Smooth muscle cell of the umbilical artery (primary cell): ENCODE results near the gene TBC1D16. TPM values are rescaled to one million over a fixed set of nuclear protein-coding genes. Genes with fewer than 3 reads are reported as not detected.

ENCODE experiments used
- total RNA-seq: library from RNA; depleted of rRNA; stranded (reverse); fragments of >200 nt; gene quantifications from 2 replicates; pipeline ENCODE4 v1.2.3, GENCODE V29; 2014

The TBC1D16 gene, protein sequence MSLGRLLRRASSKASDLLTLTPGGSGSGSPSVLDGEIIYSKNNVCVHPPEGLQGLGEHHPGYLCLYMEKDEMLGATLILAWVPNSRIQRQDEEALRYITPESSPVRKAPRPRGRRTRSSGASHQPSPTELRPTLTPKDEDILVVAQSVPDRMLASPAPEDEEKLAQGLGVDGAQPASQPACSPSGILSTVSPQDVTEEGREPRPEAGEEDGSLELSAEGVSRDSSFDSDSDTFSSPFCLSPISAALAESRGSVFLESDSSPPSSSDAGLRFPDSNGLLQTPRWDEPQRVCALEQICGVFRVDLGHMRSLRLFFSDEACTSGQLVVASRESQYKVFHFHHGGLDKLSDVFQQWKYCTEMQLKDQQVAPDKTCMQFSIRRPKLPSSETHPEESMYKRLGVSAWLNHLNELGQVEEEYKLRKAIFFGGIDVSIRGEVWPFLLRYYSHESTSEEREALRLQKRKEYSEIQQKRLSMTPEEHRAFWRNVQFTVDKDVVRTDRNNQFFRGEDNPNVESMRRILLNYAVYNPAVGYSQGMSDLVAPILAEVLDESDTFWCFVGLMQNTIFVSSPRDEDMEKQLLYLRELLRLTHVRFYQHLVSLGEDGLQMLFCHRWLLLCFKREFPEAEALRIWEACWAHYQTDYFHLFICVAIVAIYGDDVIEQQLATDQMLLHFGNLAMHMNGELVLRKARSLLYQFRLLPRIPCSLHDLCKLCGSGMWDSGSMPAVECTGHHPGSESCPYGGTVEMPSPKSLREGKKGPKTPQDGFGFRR
- total RNA-seq: 38.3 and 63.0 TPM in 2 replicates

DNA sequence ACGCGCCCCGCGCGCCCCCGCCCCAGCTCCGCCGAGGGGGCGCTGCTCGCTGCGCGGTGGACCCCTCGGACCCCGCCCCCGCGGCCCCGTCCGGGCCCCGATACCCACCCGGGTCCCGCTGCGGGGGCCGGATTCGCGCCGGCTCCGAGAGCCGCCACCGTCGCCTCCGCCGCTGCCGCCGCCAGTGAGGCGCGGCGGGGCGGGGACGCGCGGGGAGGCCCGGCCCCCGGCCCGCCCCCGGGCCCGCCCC lies at the start of gene TBC1D16:
TSS of gene TBC1D16 (minus strand) at position 186 of the 250 bp plus-strand sequence. CDS start 22,325 bp downstream, outside the sequence.

DNA sequence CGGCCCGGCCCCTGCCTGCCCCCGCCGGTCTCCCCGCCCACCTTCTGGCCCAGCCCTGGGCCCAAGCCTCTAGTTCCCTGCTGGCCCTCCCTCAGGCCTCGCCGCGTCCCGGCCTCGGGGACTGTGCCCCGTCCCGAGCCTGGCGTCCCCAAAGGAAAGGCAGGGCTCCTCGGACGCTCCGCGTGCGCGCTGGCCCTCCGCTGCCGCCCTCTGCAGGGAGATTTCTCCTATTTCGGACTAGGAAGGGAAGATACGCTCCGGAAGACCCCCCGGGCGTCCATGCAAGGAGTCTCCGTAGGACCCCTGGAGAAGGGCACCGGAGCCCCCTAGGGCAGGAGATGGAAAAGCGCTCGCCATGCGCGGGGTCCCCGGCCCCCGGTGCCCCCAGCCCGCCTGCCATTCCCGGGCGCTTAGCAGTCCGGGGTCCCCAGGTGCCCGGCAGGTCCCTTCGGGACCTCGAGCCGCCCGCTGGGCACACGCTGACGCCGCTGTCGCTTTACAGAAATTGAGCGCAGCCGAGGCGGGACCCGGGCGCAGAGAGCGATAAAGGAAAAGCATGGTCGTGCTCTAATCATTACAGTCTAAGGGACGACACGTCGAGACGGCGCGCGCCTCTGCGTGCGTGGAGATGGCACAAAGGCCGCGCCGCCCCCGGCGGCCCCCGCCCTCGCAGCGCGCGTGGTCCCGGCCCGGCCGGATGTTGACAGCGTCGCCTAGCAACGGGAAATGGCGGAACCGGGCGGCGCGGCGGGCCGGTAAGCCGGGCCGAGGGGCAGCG lies 454 bp upstream of the TBC1D16 start, which contains the start of gene CCDC40:
TSS of gene CCDC40 (plus strand) at position 706 of the 778 bp plus-strand sequence. CDS start at position 727, 21 bp downstream.

Other genes with a start within 250 kb of the TBC1D16 start
- 3.6 and 5.6 TPM in 2 replicates for gene CBX8, start 238.8 kb downstream of the TBC1D16 start, total RNA-seq
- 12.8 and 13.1 TPM in 2 replicates for gene CBX4, start 196.4 kb downstream of the TBC1D16 start, total RNA-seq
- 2.5 and 5.6 TPM in 2 replicates for gene CCDC40, start 770 bp upstream of the TBC1D16 start, total RNA-seq
- 47.4 and 65.3 TPM in 2 replicates for gene GAA, start 65.7 kb upstream of the TBC1D16 start, total RNA-seq
- gene EIF4A3, start 111.3 kb upstream of the TBC1D16 start, total RNA-seq: 98.3 and 154 TPM in 2 replicates
- 0.09 TPM in 1 of 2 replicates, not detected in the other for gene CARD14, start 134.2 kb upstream of the TBC1D16 start, total RNA-seq
- 16.3 and 17.8 TPM in 2 replicates for gene SGSH, start 184.5 kb upstream of the TBC1D16 start, total RNA-seq
- 9.5 and 11.3 TPM in 2 replicates for gene SLC26A11, start 184.6 kb upstream of the TBC1D16 start, total RNA-seq
- gene RNF213, start 225.0 kb upstream of the TBC1D16 start, total RNA-seq: 105 and 153 TPM in 2 replicates